CD14-positive monocyte (primary cell): ENCODE measurements around the gene TBC1D5. TPM values are rescaled to one million over a fixed set of nuclear protein-coding genes. Genes with fewer than 3 reads are reported as not detected.
"Not testable (repeated sequence)": the region's sequence is repeated elsewhere in the genome, so short reads cannot be mapped to it uniquely, and the experiment has no call there.

ENCODE experiments used
- DNase-seq, 3 donors: peaks; one replicate each; pipeline ENCODE4 v3.0.0-alpha.2; 2011 to 2022
- H2AFZ ChIP-seq: 2 replicates; pipeline ENCODE4 v1.6.0; 2012; ENCODE audit warnings: mild to moderate bottlenecking, low read depth, low read length, inconsistent platforms; ENCODE audit not compliant: insufficient read depth, poor library complexity, severe bottlenecking
- H3K27ac ChIP-seq, 2 donors: 1 replicate in 1 of 2; 2 replicates in 1 of 2; pipeline ENCODE4 v1.5.1; 2012 to 2013; ENCODE audit warnings: low read length in 2 of 2, control low read depth in 1 of 2, inconsistent platforms in 1 of 2, low read depth in 1 of 2, mild to moderate bottlenecking in 1 of 2
- H3K27me3 ChIP-seq, 2 donors: one replicate each; pipeline versions ENCODE4 v1.6.0 to v1.6.1; 2011 to 2013; ENCODE audit warnings: low read length in 2 of 2; ENCODE audit not compliant: control insufficient read depth in 2 of 2, insufficient read depth in 2 of 2
- H3K36me3 ChIP-seq, 2 donors: replicated peaks in 1 of 2; 1 replicate in 1 of 2; 2 replicates in 1 of 2; pipeline versions ENCODE4 v1.5.1 to v1.6.1; 2012 to 2013; ENCODE audit warnings: low read length in 2 of 2, control low read depth in 1 of 2, inconsistent platforms in 1 of 2, mild to moderate bottlenecking in 1 of 2; ENCODE audit not compliant: insufficient read depth in 2 of 2, control insufficient read depth in 1 of 2
- H3K4me1 ChIP-seq, 2 donors: 1 replicate in 1 of 2; 2 replicates in 1 of 2; pipeline versions ENCODE4 v1.5.1 to v1.6.1; 2012 to 2013; ENCODE audit warnings: low read length in 2 of 2, control low read depth in 1 of 2, inconsistent platforms in 1 of 2, mild to moderate bottlenecking in 1 of 2, moderate library complexity in 1 of 2; ENCODE audit not compliant: insufficient read depth in 2 of 2, control insufficient read depth in 1 of 2
- H3K4me2 ChIP-seq: replicated peaks from 2 replicates; pipeline ENCODE3; 2012; ENCODE audit warnings: low read length, moderate library complexity, mild to moderate bottlenecking; ENCODE audit not compliant: poor library complexity, severe bottlenecking; ENCODE audit errors: extremely low read depth
- H3K4me3 ChIP-seq, 3 experiments: fragments of 200-600 bp in 1 of 3; sonication (generic) in 1 of 3; replicated peaks in 1 of 3; 1 replicate in 2 of 3; 2 replicates in 1 of 3; pipeline ENCODE4 v1.5.1; 2011 to 2013; ENCODE audit warnings: low read length in 3 of 3, mild to moderate bottlenecking in 3 of 3, control low read depth in 2 of 3, low read depth in 2 of 3, inconsistent platforms in 1 of 3, moderate library complexity in 1 of 3
- H3K79me2 ChIP-seq: 2 replicates; pipeline ENCODE4 v1.6.0; 2012; ENCODE audit warnings: mild to moderate bottlenecking, control low read depth, inconsistent platforms, low read length, moderate library complexity; ENCODE audit not compliant: insufficient read depth
- H3K9ac ChIP-seq: 2 replicates; pipeline ENCODE4 v1.6.0; 2017; ENCODE audit warnings: low read length, mild to moderate bottlenecking; ENCODE audit not compliant: insufficient read depth, poor library complexity, severe bottlenecking
- H3K9me3 ChIP-seq, 2 donors: replicated peaks in 1 of 2; 1 replicate in 1 of 2; 2 replicates in 1 of 2; pipeline versions ENCODE4 v1.5.1 to v1.6.1; 2012 to 2013; ENCODE audit warnings: low read length in 2 of 2, control low read depth in 1 of 2; ENCODE audit not compliant: control insufficient read depth in 1 of 2, insufficient read depth in 1 of 2
- H4K20me1 ChIP-seq: 2 replicates; pipeline ENCODE4 v1.6.0; 2012; ENCODE audit warnings: mild to moderate bottlenecking, low read length, control low read depth, moderate library complexity; ENCODE audit not compliant: insufficient read depth
- H3K27ac Mint-ChIP-seq, 7 donors: one replicate each; pipeline ENCODE4 v1.8.0; 2020; ENCODE audit warnings: mild to moderate bottlenecking in 7 of 7, mixed read lengths in 7 of 7, moderate library complexity in 6 of 7, inconsistent platforms in 2 of 7
- H3K27me3 Mint-ChIP-seq, 3 donors: one replicate each; pipeline ENCODE4 v1.8.0; 2021 to 2022; ENCODE audit warnings: low read depth in 3 of 3, mild to moderate bottlenecking in 3 of 3, mixed read lengths in 3 of 3, moderate library complexity in 3 of 3, inconsistent platforms in 1 of 3
- H3K36me3 Mint-ChIP-seq, 2 donors: one replicate each; pipeline ENCODE4 v1.8.0; 2020; ENCODE audit warnings: mixed read lengths in 2 of 2, inconsistent platforms in 1 of 2, mild to moderate bottlenecking in 1 of 2
- H3K4me1 Mint-ChIP-seq: one replicate; pipeline ENCODE4 v1.8.0; 2020; ENCODE audit warnings: mild to moderate bottlenecking, mixed read lengths
- H3K4me3 Mint-ChIP-seq, 2 donors: one replicate each; pipeline ENCODE4 v1.8.0; 2020; ENCODE audit warnings: mild to moderate bottlenecking in 2 of 2, mixed read lengths in 2 of 2, moderate library complexity in 1 of 2
- H3K9me3 Mint-ChIP-seq, 7 donors: one replicate each; pipeline ENCODE4 v1.8.0; 2020 to 2022; ENCODE audit warnings: mixed read lengths in 7 of 7, mild to moderate bottlenecking in 6 of 7, moderate library complexity in 6 of 7, inconsistent platforms in 2 of 7
- WGBS: methylation state at CpG from one replicate; pipeline ENCODE4 v1.1.5; 2013; ENCODE audit warnings: missing lambda C conversion rate; ENCODE audit not compliant: insufficient coverage; 5-methylcytosine and 5-hydroxymethylcytosine counted together
- intact Hi-C, 2 donors: fragments of 100-400 bp; cut with micrococcal nuclease; formaldehyde crosslinking; loops; one replicate each; pipeline versions ENCODE4 v1.15.0 to v1.15.1; 2023
- polyA plus RNA-seq, 3 donors: library from polyadenylated mRNA; depleted of rRNA in 1 of 3; unstranded in 2 of 3; stranded (reverse) in 1 of 3; fragments of 300-500 nt in 2 of 3; fragments of >200 nt in 1 of 3; fragmentation: Illumina TruSeq in 2 of 3; gene quantifications; 1 replicate in 2 of 3; 2 replicates in 1 of 3; pipeline ENCODE4 v1.2.3, GENCODE V29; 2012 to 2021
- TF ChIP-seq, protein P1 (sequence below): fragments of 200-600 bp; IDR thresholded peaks from one replicate; pipeline ENCODE4 v1.8.0; 2022; ENCODE audit warnings: antibody characterized with exemption, mild to moderate bottlenecking

Gene TBC1D5
- polyA plus RNA-seq, 3 donors, result 17.6 to 35.3 (median 21.0) TPM

DNA sequence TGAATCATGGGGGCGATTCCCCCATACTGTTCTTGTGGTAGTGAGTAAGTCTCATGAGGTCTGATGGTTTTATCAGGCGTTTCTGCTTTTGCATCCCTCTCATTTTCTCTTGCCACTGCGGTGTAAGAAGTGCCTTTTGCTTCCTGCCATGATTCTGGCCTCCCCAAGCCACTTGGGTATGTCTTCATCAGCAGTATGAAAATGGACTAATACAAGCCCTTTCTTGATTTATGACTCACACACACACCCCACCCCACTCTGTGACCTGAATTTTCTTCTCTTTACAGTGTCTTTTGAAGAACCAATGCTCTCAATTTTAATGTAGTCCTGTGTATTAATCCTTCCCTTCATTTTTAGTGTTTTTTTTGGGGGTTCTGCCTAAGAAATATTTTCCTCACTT lies 612.9 kb downstream of the TBC1D5 start:
- Mint-ChIP-seq H3K4me1 (no peaks in the 10 kb centered on the region), H3K4me3 (no peak overlapping the region), H3K27ac (no peak overlapping the region), H3K9me3 (peaks cover 9 to 19% (median 14%) of the 10 kb centered on the region in 7 donors), H3K36me3 (no peaks in the 10 kb centered on the region), H3K27me3 (no peaks in the 10 kb centered on the region)
- no peak overlapping the region for H3K9ac ChIP-seq
- no peak overlapping the region for H3K4me3 ChIP-seq
- intact Hi-C loops, result no loop called here
- no peaks in the 10 kb centered on the region for H3K79me2 ChIP-seq
- no peak overlapping the region for H2AFZ ChIP-seq
- no CpG with 5 or more reads among the region's 3 CpGs for WGBS
- H3K27ac ChIP-seq, result no peak overlapping the region
- H3K36me3 ChIP-seq, result no peaks in the 10 kb centered on the region
- H4K20me1 ChIP-seq, result no peaks in the 10 kb centered on the region
- DNase-seq, result no peak
- no peak overlapping the region for H3K4me2 ChIP-seq
- H3K27me3 ChIP-seq, result no peaks in the 10 kb centered on the region
- no peaks in the 10 kb centered on the region for H3K4me1 ChIP-seq
- TF ChIP-seq, protein P1, sequence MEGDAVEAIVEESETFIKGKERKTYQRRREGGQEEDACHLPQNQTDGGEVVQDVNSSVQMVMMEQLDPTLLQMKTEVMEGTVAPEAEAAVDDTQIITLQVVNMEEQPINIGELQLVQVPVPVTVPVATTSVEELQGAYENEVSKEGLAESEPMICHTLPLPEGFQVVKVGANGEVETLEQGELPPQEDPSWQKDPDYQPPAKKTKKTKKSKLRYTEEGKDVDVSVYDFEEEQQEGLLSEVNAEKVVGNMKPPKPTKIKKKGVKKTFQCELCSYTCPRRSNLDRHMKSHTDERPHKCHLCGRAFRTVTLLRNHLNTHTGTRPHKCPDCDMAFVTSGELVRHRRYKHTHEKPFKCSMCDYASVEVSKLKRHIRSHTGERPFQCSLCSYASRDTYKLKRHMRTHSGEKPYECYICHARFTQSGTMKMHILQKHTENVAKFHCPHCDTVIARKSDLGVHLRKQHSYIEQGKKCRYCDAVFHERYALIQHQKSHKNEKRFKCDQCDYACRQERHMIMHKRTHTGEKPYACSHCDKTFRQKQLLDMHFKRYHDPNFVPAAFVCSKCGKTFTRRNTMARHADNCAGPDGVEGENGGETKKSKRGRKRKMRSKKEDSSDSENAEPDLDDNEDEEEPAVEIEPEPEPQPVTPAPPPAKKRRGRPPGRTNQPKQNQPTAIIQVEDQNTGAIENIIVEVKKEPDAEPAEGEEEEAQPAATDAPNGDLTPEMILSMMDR, result no peak
- peaks cover 0 to 18% of the 10 kb centered on the region in 2 donors for H3K9me3 ChIP-seq

DNA sequence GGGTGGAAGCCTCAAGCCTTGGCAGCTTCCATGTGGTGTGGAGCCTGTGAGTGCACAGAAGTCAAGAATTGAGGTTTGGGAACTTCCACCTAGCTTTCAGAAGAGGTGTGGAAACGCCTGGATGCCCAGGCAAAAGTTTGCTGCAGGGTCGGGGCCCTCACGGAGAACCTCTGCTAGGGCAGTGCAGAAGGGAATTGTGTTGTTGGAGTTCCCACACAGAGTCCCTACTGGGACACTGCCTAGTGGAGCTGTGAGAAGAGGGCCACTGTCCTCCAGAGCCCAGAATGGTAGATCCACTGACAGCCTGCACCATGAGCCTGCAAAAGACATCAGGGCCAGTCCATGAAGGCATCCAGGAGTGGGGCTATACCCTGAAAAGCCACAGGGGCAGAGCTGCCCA lies 613.8 kb downstream of the TBC1D5 start:
- H3K9ac ChIP-seq, H3K4me1 ChIP-seq, H3K79me2 ChIP-seq, intact Hi-C loops, H3K36me3 Mint-ChIP-seq, H3K27me3 Mint-ChIP-seq, H3K4me1 Mint-ChIP-seq, H4K20me1 ChIP-seq, H3K27ac Mint-ChIP-seq, H3K4me3 Mint-ChIP-seq, H3K27ac ChIP-seq, H3K4me2 ChIP-seq, H2AFZ ChIP-seq, DNase-seq, H3K36me3 ChIP-seq, H3K4me3 ChIP-seq, H3K27me3 ChIP-seq: not testable (repeated sequence)
- peaks cover 6 to 17% (median 12%) of the 10 kb centered on the region in 7 donors for H3K9me3 Mint-ChIP-seq
- H3K9me3 ChIP-seq, result peaks cover 0 to 10% of the 10 kb centered on the region in 2 donors
- 84% methylated on average over 3 of the region's 3 CpGs for WGBS
